ENCODE results near the gene ADGRD2. TPM values are rescaled to one million over a fixed set of nuclear protein-coding genes. Genes with fewer than 3 reads are reported as not detected.
A peak's percentile ranks its signal among the peaks of the same experiment; 100 is the strongest.

The ADGRD2 gene
- polyA plus RNA-seq, 1 donor (not counting 4 experiments of a cell fraction or from before 2014, with no cell fraction given): not detected

GRCh38 chr9:124506931-124507879 lies 57.0 kb downstream of the ADGRD2 start, which contains the start of gene NR5A1:
Gene NR5A1, minus strand, starts transcription at chr9:124507399. Its CDS starts 4,004 bp downstream, at chr9:124503395.
- H2AFZ ChIP-seq (ENCODE audit: control insufficient read depth, low read length): no peak within 1 kb of the TSS
- H3K4me1 ChIP-seq (ENCODE audit: control insufficient read depth, extremely low read depth, insufficient read depth, low read length): peaks cover 9% of the 10 kb centered on the region
- no peaks in the 10 kb centered on the region for H3K79me2 ChIP-seq (ENCODE audit: control insufficient read depth, insufficient read depth, low read length)
- H3K4me3 ChIP-seq (ENCODE audit: control insufficient read depth in 2 of 3, extremely low read depth in 1 of 3, insufficient read depth in 2 of 3, low read depth in 1 of 3, low read length in 3 of 3): no peak within 1 kb of the TSS
- dilution Hi-C loops (cut with MboI; ENCODE audit: extremely low pct_ligation_motif_present, low sequenced_read_pairs): no loop called here
- no peaks in the 10 kb centered on the region for H3K36me3 ChIP-seq (ENCODE audit: control insufficient read depth in 2 of 2, extremely low read depth in 1 of 2, insufficient read depth in 2 of 2, low read length in 2 of 2)
- H3K9ac ChIP-seq (ENCODE audit: control insufficient read depth, extremely low read depth, insufficient read depth, low read length): no peak within 1 kb of the TSS
- TF ChIP-seq CTCF (optimal IDR thresholded peaks at IDR 0.05 in 1 of 3, IDR thresholded peaks at IDR 0.05 in 1 of 3, conservative IDR thresholded peaks at IDR 0.05 in 1 of 3; ENCODE audit: extremely low read depth in 1 of 3, insufficient read depth in 2 of 3, low read length in 3 of 3) (no peak), EZH2 (IDR thresholded peaks at IDR 0.05; ENCODE audit: low read length) (no peak)
- H3K9me3 ChIP-seq (ENCODE audit: control insufficient read depth, low read depth, low read length): no peaks in the 10 kb centered on the region
- no peak within 1 kb of the TSS for H3K27ac ChIP-seq (ENCODE audit: control insufficient read depth, insufficient read depth, low read length)
- H3K9me1 ChIP-seq (ENCODE audit: control insufficient read depth, extremely low read depth, insufficient read depth, low read length): no peaks in the 10 kb centered on the region
- H4K20me1 ChIP-seq (ENCODE audit: control insufficient read depth, extremely low read depth, insufficient read depth, low read length): no peaks in the 10 kb centered on the region
- DNase-seq (ENCODE audit: low read depth, low spot score) (no peak), FAIRE-seq (no peak)
- peak within 1 kb of the TSS; percentile 27 for H3K4me2 ChIP-seq (ENCODE audit: control insufficient read depth, extremely low read depth, insufficient read depth, low read depth, low read length)
- H3K27me3 ChIP-seq (ENCODE audit: control insufficient read depth, extremely low read depth, insufficient read depth, low read length): peaks cover 39% of the 10 kb centered on the region

GRCh38 chr9:124507880-124508423 lies 57.7 kb downstream of the ADGRD2 start:
- dilution Hi-C loops (cut with MboI; ENCODE audit: extremely low pct_ligation_motif_present, low sequenced_read_pairs): no loop called here
- no peak overlapping the region for H2AFZ ChIP-seq (ENCODE audit: control insufficient read depth, low read length)
- H3K4me1 ChIP-seq (ENCODE audit: control insufficient read depth, extremely low read depth, insufficient read depth, low read length): peaks cover 9% of the 10 kb centered on the region
- no peaks in the 10 kb centered on the region for H3K9me3 ChIP-seq (ENCODE audit: control insufficient read depth, low read depth, low read length)
- no peaks in the 10 kb centered on the region for H3K9me1 ChIP-seq (ENCODE audit: control insufficient read depth, extremely low read depth, insufficient read depth, low read length)
- no peaks in the 10 kb centered on the region for H3K79me2 ChIP-seq (ENCODE audit: control insufficient read depth, insufficient read depth, low read length)
- H3K36me3 ChIP-seq (ENCODE audit: control insufficient read depth in 2 of 2, extremely low read depth in 1 of 2, insufficient read depth in 2 of 2, low read length in 2 of 2): no peaks in the 10 kb centered on the region
- no peak for TF ChIP-seq EZH2 (IDR thresholded peaks at IDR 0.05; ENCODE audit: low read length)
- TF ChIP-seq CTCF (optimal IDR thresholded peaks at IDR 0.05 in 1 of 3, IDR thresholded peaks at IDR 0.05 in 1 of 3, conservative IDR thresholded peaks at IDR 0.05 in 1 of 3; ENCODE audit: extremely low read depth in 1 of 3, insufficient read depth in 2 of 3, low read length in 3 of 3): no peak
- no peaks in the 10 kb centered on the region for H4K20me1 ChIP-seq (ENCODE audit: control insufficient read depth, extremely low read depth, insufficient read depth, low read length)
- peaks cover 31% of the 10 kb centered on the region for H3K27me3 ChIP-seq (ENCODE audit: control insufficient read depth, extremely low read depth, insufficient read depth, low read length)
- no peak for FAIRE-seq
- H3K4me3 ChIP-seq (ENCODE audit: control insufficient read depth in 2 of 3, extremely low read depth in 1 of 3, insufficient read depth in 2 of 3, low read depth in 1 of 3, low read length in 3 of 3): no peak overlapping the region
- no peak for DNase-seq (ENCODE audit: low read depth, low spot score)
- H3K9ac ChIP-seq (ENCODE audit: control insufficient read depth, extremely low read depth, insufficient read depth, low read length): no peak overlapping the region
- H3K27ac ChIP-seq (ENCODE audit: control insufficient read depth, insufficient read depth, low read length): no peak overlapping the region
- H3K4me2 ChIP-seq (ENCODE audit: control insufficient read depth, extremely low read depth, insufficient read depth, low read depth, low read length): no peak overlapping the region

All from keratinocyte (primary cell).